ENCODE measurements around the gene TAF4.

DNA sequence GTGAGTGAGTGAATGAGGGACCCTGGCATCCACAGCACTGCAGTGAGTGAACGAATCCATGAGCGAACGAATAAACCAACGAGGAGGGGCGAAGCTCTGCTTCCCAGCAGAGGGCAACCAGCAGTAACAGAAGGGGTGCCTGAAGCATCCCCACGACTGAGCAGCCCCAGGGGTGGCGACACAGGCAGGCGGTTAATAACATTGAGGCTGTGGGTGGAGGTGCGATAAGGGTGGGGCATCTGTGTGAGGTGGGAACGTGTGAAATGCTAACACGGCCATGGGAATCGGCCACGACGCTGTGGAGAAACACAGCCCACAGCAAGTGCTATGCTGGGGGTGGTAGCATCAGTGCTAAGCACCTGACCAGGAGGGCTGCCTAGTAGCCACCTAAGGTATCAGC is 75.9 kb downstream of the TAF4 start:
- TF ChIP-seq, protein P1, sequence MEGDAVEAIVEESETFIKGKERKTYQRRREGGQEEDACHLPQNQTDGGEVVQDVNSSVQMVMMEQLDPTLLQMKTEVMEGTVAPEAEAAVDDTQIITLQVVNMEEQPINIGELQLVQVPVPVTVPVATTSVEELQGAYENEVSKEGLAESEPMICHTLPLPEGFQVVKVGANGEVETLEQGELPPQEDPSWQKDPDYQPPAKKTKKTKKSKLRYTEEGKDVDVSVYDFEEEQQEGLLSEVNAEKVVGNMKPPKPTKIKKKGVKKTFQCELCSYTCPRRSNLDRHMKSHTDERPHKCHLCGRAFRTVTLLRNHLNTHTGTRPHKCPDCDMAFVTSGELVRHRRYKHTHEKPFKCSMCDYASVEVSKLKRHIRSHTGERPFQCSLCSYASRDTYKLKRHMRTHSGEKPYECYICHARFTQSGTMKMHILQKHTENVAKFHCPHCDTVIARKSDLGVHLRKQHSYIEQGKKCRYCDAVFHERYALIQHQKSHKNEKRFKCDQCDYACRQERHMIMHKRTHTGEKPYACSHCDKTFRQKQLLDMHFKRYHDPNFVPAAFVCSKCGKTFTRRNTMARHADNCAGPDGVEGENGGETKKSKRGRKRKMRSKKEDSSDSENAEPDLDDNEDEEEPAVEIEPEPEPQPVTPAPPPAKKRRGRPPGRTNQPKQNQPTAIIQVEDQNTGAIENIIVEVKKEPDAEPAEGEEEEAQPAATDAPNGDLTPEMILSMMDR (IDR thresholded peaks at IDR 0.05), result no peak
- no peak for TF ChIP-seq POLR2AphosphoS5 (IDR thresholded peaks at IDR 0.05)
- TF ChIP-seq EP300 (IDR thresholded peaks at IDR 0.05), result no peak
